WTC11 (cell line): Measurements from ENCODE around the gene USP37. TPM values are rescaled to one million over a fixed set of nuclear protein-coding genes. Genes with fewer than 3 reads are reported as not detected.

Experiments
- ATAC-seq: fragments of 200-7000 bp; cut with Tn5 transposase; 2 replicates; pipeline ENCODE4 v1.10.0; 2021; ENCODE audit warnings: mild to moderate bottlenecking, moderate library complexity
- CTCF ChIA-PET: fragments of 300-600 bp; sonication (Branson Sonifier 250); formaldehyde crosslinking; loops from one replicate; lab custom pipeline; 2021; ENCODE audit warnings: antibody characterized with exemption; lab: Charles Lee
- POLR2A ChIA-PET: fragments of 350-600 bp; sonication (Branson Sonifier 250); formaldehyde crosslinking; loops from one replicate; lab custom pipeline; 2021; ENCODE audit warnings: antibody characterized with exemption; lab: Charles Lee
- DNase-seq: peaks from one replicate; pipeline ENCODE4 v3.0.0; 2021; ENCODE audit warnings: low spot score
- H3K27ac Mint-ChIP-seq: 2 replicates; pipeline ENCODE4 v1.8.0; 2021; ENCODE audit warnings: mixed read lengths
- H3K27me3 Mint-ChIP-seq: 2 replicates; pipeline ENCODE4 v1.8.0; 2021; ENCODE audit warnings: low read depth, mild to moderate bottlenecking, moderate library complexity, mixed read lengths
- H3K36me3 Mint-ChIP-seq: 2 replicates; pipeline ENCODE4 v1.8.0; 2021; ENCODE audit warnings: mixed read lengths
- H3K4me1 Mint-ChIP-seq: 2 replicates; pipeline ENCODE4 v1.8.0; 2022; ENCODE audit warnings: mixed read lengths
- H3K4me3 Mint-ChIP-seq: 2 replicates; pipeline ENCODE4 v1.8.0; 2021; ENCODE audit warnings: mild to moderate bottlenecking, moderate library complexity, mixed read lengths
- H3K9me3 Mint-ChIP-seq: 2 replicates; pipeline ENCODE4 v1.8.0; 2021; ENCODE audit warnings: mixed read lengths
- CREM ChIP-seq: sonication (generic); formaldehyde crosslinking; IDR thresholded peaks from 2 replicates; pipeline ENCODE4 v1.8.1; 2022; ENCODE audit warnings: mild to moderate bottlenecking, missing genetic modification reagents, moderate library complexity
- ETV6 ChIP-seq: sonication (generic); formaldehyde crosslinking; IDR thresholded peaks from 2 replicates; pipeline ENCODE4 v1.8.1; 2022; ENCODE audit warnings: mild to moderate bottlenecking, missing genetic modification reagents
- FOXK1 ChIP-seq: sonication (generic); formaldehyde crosslinking; IDR thresholded peaks from 2 replicates; pipeline ENCODE4 v1.8.0; 2022; ENCODE audit warnings: mild to moderate bottlenecking, moderate library complexity, missing genetic modification reagents
- FOXP1 ChIP-seq: sonication (generic); formaldehyde crosslinking; IDR thresholded peaks from 2 replicates; pipeline ENCODE4 v1.8.0; 2022; ENCODE audit warnings: missing genetic modification reagents, mild to moderate bottlenecking, moderate library complexity, borderline replicate concordance
- GTF2I ChIP-seq: fragments of 250-450 bp; sonication (Bioruptor Pico); conservative IDR thresholded peaks from 2 replicates; pipeline ENCODE4 v1.4.0; 2021; ENCODE audit warnings: mild to moderate bottlenecking
- HMGXB4 ChIP-seq: sonication (generic); formaldehyde crosslinking; IDR thresholded peaks from 2 replicates; pipeline ENCODE4 v1.8.1; 2023; ENCODE audit warnings: mild to moderate bottlenecking, moderate library complexity, missing genetic modification reagents
- IRF1 ChIP-seq: sonication (generic); formaldehyde crosslinking; IDR thresholded peaks from 2 replicates; pipeline ENCODE4 v1.8.0; 2023; ENCODE audit warnings: missing genetic modification reagents
- IRF2 ChIP-seq: sonication (generic); formaldehyde crosslinking; IDR thresholded peaks from 2 replicates; pipeline ENCODE4 v1.8.0; 2022; ENCODE audit warnings: low read depth, missing genetic modification reagents, borderline replicate concordance
- KAT7 ChIP-seq: sonication (generic); formaldehyde crosslinking; IDR thresholded peaks from 2 replicates; pipeline ENCODE4 v1.8.1; 2023; ENCODE audit warnings: missing genetic modification reagents, mild to moderate bottlenecking, borderline replicate concordance
- NFATC4 ChIP-seq: fragments of 250-450 bp; sonication (Bioruptor Pico); IDR thresholded peaks from 2 replicates; pipeline ENCODE4 v1.9.0; 2021; ENCODE audit warnings: mild to moderate bottlenecking
- RELA ChIP-seq: sonication (generic); formaldehyde crosslinking; IDR thresholded peaks from 2 replicates; pipeline ENCODE4 v1.8.1; 2022; ENCODE audit warnings: missing genetic modification reagents, mild to moderate bottlenecking, borderline replicate concordance
- SOX15 ChIP-seq: fragments of 250-450 bp; sonication (Bioruptor Pico); IDR thresholded peaks from 2 replicates; pipeline ENCODE4 v1.9.0; 2021; ENCODE audit warnings: mild to moderate bottlenecking
- SP1 ChIP-seq: sonication (generic); formaldehyde crosslinking; conservative IDR thresholded peaks from 2 replicates; pipeline ENCODE4 v1.8.1; 2022; ENCODE audit warnings: missing genetic modification reagents
- ZNF121 ChIP-seq: sonication (generic); formaldehyde crosslinking; IDR thresholded peaks from 2 replicates; pipeline ENCODE4 v1.8.0; 2023; ENCODE audit warnings: missing genetic modification reagents
- ZNF512 ChIP-seq: sonication (generic); formaldehyde crosslinking; IDR thresholded peaks from 2 replicates; pipeline ENCODE4 v1.8.1; 2022; ENCODE audit warnings: missing genetic modification reagents, borderline replicate concordance
- total RNA-seq: library from RNA; stranded (reverse); gene quantifications from 3 replicates; pipeline ENCODE4 v1.2.3, GENCODE V29; 2021

Gene USP37
- total RNA-seq, 1 experiment from 2014 or later: 21.6 TPM

- CTCF ChIA-PET: no interaction called here
- Mint-ChIP-seq H3K27ac (no peak overlapping the region), H3K4me1 (no peaks in the 10 kb centered on the region), H3K36me3 (peaks cover 64% of the 10 kb centered on the region), H3K9me3 (no peaks in the 10 kb centered on the region), H3K4me3 (no peak overlapping the region), H3K27me3 (no peaks in the 10 kb centered on the region)
- POLR2A ChIA-PET: no interaction called here
- ATAC-seq: no peak
- DNase-seq: no peak
- TF ChIP-seq IRF1 (CRISPR knock-in tag): no peak
- no peak for TF ChIP-seq NFATC4 (CRISPR knock-in tag)
- TF ChIP-seq FOXP1 (CRISPR knock-in tag): no peak
- TF ChIP-seq RELA (CRISPR knock-in tag): no peak
- TF ChIP-seq CREM (CRISPR knock-in tag): no peak
- TF ChIP-seq ZNF121 (CRISPR knock-in tag): no peak
- no peak for TF ChIP-seq ETV6
- no peak for TF ChIP-seq SOX15
- TF ChIP-seq FOXK1 (CRISPR knock-in tag): no peak
- no peak for TF ChIP-seq HMGXB4 (CRISPR knock-in tag)
- TF ChIP-seq KAT7: no peak
Measured at GRCh38 chr2:218583983-218584850, 16.1 kb upstream of the USP37 start.

- ChIA-PET CTCF (interaction anchor here (0.6 to 0.8 kb wide), 2 partner anchors 65 to 249 kb away, joined by 3 to 4 read pairs; no protein-coding TSS in a partner anchor), POLR2A (no interaction called here)
- no peak overlapping the region for H3K27ac Mint-ChIP-seq
- DNase-seq (no peak), ATAC-seq (no peak)
- peaks cover 52% of the 10 kb centered on the region for H3K36me3 Mint-ChIP-seq
- no peak for TF ChIP-seq KAT7
- TF ChIP-seq ZNF512 (CRISPR knock-in tag): no peak
- TF ChIP-seq ETV6: no peak
- TF ChIP-seq SP1 (CRISPR knock-in tag): no peak
- H3K9me3 Mint-ChIP-seq: no peaks in the 10 kb centered on the region
- H3K4me3 Mint-ChIP-seq: no peak overlapping the region
- H3K27me3 Mint-ChIP-seq: no peaks in the 10 kb centered on the region
- H3K4me1 Mint-ChIP-seq: peaks cover 20% of the 10 kb centered on the region
Measured at GRCh38 chr2:218582076-218582475, 13.9 kb upstream of the USP37 start.

GRCh38 chr2:218578272-218578877, 10.2 kb upstream of the USP37 start:
- TF ChIP-seq IRF2 (CRISPR knock-in tag) (no peak), GTF2I (CRISPR knock-in tag) (0 out of 2 replicates have a peak, but pooled peaks have one; percentile 51)
- peaks cover 26% of the 10 kb centered on the region for H3K4me1 Mint-ChIP-seq
- POLR2A ChIA-PET: no interaction called here
- peak overlapping the region; percentile 6; the same call in 1 of the 2 replicates for H3K27ac Mint-ChIP-seq
- no peak overlapping the region for H3K4me3 Mint-ChIP-seq
- CTCF ChIA-PET: no interaction called here
- H3K9me3 Mint-ChIP-seq: no peaks in the 10 kb centered on the region
- no peaks in the 10 kb centered on the region for H3K27me3 Mint-ChIP-seq
- H3K36me3 Mint-ChIP-seq: peaks cover 34% of the 10 kb centered on the region
- DNase-seq (no peak), ATAC-seq (peak; percentile 51; the same call in 1 of the 2 replicates)
